ENCODE data around the gene SPACA6. TPM values are rescaled to one million over a fixed set of nuclear protein-coding genes. Genes with fewer than 3 reads are reported as not detected.
A peak's percentile ranks its signal among the peaks of the same experiment; 100 is the strongest.
"Not testable (repeated sequence)": the region's sequence is repeated elsewhere in the genome, so short reads cannot be mapped to it uniquely, and the experiment has no call there.

The SPACA6 gene
- total RNA-seq, 1 experiment from 2014 or later, result 4.2 TPM

DNA sequence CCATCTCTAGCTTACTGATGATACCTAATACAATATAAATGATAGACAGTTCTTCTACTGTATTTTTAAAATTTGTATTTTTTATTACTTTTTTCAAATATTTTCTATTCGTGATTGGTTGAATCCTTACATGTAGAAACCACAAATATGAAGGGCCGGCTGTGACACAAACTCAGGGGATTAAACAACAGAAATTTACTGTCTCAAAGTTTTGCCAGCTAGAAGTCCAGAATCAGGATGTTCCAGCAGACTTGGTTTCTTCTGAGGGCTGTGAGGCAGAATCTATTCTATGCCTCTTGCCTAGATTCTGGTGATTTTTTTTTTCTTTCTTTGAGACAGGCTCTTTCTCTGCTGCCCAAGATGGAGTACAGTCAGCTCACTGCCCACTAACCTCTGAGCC, 44.8 kb downstream of the SPACA6 start:
- no peak for DNase-seq (ENCODE audit: low spot score)

DNA sequence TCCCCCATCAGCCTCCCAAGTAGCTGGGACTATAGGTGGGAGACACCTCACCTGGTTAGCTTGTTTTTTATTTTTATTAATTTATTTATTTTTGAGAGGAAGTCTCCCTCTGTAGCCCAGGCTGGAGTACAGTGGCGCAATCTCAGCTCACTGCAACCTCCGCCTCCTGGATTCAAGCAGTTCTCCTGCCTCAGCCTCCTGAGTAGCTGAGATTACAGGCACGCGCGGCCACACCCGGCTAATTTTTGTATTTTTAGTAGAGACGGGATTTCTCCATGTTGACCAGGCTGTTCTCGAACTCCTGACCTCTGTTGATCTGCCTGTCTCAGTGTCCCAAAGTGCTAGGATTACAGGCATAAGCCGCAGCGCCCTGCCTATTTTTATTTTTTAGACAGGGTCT, 45.4 kb downstream of the SPACA6 start:
- not testable (repeated sequence) for DNase-seq (ENCODE audit: low spot score)

DNA sequence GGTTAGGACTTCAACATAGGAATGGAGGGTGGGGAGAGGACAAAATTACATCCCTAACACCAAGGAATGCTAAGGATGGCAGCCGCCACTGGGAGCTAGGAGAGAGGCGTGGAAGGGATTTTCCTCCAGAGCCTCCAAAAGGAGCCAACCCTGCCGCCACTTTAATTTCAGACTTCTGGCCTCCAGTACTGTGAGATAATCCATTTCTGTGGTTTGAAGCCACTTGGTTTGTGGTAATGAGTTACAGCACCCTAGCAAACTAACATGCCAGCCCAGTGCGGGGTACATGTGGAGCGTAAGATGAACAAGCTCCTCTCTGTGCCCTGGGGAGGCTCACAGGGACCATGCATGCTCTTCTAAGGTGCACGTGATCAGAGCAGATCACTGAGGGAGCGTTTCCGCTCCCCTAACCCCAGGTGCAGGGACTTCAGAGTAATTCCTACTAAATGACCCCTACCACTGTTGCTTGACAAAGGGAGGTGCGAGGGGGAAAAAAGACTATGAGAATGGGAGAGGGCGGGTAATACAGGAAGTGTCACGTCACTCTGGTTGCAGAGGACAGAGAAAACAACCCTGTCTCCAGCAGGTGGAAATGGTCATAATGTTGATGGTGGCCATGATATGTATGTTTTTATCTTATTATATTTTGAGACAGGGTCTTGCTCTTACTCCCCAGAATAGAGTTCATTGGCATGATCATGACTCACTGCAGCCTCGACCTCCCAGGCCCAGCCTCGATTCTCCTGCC, 46.5 kb downstream of the SPACA6 start:
- DNase-seq (ENCODE audit: low spot score), result peak; percentile 74

DNA sequence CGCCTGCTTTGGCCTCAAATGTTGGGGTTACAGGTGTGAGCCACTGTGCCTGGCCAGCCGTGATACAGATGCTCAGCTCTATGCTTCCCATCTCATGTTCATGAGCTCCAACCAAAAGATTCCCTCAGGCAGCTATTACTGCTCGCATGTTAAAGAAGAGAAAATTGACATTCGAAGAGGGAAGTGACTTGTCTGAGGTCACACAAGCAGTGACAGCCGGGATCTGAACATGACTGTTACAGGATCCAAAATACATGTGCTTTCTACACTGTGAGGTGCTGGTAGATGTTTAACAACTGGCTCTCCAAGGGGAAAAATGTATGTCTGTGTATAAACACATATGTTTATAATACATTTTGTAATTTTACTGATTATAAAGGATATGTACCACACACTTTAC, 47.2 kb downstream of the SPACA6 start:
- no peak for DNase-seq (ENCODE audit: low spot score)

DNA sequence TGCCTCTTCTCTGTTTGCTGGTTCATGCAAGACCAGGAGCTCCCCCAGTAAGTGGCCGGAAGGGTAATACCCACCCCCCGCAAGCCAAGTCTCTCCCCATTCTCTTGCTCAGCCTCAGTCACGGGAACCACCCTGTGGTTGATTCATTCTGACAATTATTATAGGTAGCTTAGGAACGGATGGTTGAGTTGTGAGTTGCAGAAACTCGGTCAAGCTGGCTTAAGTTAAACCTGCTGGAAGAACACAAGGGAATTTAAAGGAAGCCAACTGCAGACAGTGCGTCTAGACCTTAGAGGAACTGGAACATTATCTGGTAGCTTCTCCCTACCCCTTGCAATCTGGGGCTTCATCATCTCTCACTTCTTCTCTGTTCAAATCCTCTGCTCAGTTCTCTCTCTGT, 49.7 kb downstream of the SPACA6 start:
- DNase-seq (ENCODE audit: low spot score), result peak; percentile 45

DNA sequence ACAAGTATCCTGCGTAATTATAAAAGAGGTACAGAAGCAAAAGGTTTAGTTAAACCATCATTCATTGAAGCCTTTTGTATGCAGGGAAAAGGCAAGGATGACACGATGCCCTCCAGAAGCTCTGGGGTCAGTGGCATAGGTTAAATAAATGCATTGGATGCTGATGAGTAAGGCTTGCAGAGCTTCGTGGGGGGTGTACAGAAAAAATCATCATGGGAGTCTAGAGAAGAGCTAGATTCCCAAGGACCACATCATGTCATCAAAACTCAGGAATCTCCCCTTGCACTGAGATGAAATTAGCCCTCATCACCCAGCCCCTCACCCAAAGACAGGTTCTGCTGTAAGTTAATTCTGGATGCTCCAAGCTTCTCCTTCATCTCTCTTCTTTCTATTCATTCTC, 50.3 kb downstream of the SPACA6 start:
- DNase-seq (ENCODE audit: low spot score), result no peak

DNA sequence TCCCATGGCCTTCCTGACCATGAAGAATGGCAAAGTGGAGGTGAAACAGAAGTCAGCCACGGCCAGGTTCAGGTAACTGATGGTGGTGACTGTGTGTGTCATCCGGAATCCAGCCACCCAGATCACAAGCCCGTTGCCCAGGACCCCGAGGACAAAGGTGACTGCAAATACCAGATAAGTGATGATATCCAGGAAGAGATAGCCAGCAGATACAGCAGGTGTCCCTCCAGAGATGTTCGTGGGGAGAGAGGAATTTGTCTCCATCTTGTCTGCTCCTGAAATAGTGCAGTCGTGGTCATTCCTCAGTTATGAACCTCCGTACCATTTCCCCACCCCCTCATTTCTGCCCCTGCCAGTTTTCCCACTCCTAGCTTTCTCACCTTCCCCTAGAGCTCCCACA, 53.6 kb downstream of the SPACA6 start:
- no peak for DNase-seq (ENCODE audit: low spot score)

DNA sequence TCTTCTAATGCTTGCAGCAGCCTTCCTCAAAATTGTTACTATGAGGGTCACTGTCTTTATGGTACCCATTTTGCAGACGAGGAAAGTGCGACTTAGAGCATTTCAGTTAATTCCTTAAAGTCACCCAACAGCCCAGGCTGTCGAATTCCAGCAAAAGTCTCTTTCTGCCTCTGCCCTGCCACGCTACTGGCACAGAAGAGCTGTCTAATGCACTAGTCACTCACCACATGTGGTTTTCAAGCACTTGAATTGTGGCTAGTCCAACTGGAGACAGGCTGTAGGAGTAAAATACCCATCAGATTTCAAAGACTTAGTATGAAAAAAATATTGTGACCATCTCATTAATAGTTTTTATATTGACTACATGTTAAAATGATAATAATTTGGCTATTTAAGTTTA, 56.8 kb downstream of the SPACA6 start:
- peak; percentile 87 for DNase-seq (ENCODE audit: low spot score)

DNA sequence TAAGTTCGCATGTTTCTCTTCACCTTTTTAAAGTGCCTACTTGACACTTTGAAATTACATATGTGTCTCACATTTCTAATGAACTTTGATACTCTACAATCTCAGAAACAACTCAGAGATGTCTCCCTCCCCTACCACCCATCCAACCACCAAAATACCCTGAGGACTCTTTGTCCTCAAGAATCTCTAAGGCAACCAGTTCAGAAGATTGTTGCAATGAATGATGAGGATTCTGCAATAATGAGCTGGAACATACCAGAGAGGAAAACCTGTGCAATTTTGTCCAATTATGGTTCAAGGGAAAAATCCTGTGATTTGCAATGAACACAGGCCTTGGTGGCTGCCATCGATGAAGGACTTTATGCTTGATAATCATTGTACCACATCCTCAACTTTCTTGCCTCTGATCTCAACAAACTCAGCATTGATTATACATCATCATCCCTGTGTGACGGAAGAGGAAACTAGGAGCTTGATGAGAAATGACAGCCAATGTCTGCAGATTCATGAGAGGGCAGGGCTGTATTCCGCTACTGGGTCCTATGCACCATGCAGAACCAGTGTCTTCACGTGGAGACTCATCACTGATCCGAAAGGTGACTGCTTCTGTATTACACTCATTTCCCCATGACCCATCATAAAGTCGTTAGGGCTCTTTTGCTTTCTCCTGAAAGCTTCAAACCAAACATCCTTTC, 57.4 kb downstream of the SPACA6 start:
- peak; percentile 56 for DNase-seq (ENCODE audit: low spot score)

DNA sequence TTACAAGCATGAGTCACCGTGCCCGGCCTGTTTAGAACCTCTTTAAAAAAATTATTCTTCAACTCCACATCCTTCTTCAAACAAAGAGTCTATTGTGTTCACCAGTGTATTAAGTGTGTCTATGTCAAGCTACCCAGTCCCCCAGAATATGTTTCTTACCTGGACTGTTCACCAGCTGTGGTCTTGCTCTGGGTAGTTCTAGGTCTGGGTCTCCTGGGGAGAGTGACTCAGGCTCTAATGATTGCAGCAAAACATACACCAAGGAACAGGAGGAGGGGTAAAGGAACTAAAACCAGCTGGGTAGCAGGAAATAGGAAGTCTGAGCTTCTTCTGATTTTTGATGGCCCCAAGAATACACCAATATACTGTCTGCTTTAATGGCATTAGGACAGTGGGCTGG, 58.5 kb downstream of the SPACA6 start, which contains the start of gene FPR1:
FPR1 (minus strand) TSS at position 224 of the 400 bp plus-strand sequence. CDS start 4,884 bp downstream, outside the sequence.
- DNase-seq (ENCODE audit: low spot score), result peak; percentile 93

DNA sequence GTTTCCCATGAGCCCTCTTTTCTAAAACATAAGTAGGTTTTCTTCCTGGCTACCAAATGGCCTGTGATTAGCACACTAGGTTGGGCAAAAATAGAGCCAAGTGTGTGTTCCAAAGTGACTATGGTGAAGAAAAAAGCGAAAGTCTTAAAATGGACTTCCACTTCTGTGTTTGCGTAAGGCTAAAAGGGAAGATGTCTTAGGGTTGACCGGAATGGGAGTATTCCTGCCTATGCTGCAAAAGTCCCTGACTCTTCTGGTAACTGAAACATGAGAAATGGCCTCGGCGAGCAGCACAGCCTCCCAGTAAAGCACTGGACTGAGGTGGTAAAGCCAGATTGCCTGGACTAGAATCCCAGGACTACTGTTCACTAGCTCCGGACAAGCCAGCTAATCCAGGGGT, 61.0 kb downstream of the SPACA6 start:
- no peak for DNase-seq (ENCODE audit: low spot score)

DNA sequence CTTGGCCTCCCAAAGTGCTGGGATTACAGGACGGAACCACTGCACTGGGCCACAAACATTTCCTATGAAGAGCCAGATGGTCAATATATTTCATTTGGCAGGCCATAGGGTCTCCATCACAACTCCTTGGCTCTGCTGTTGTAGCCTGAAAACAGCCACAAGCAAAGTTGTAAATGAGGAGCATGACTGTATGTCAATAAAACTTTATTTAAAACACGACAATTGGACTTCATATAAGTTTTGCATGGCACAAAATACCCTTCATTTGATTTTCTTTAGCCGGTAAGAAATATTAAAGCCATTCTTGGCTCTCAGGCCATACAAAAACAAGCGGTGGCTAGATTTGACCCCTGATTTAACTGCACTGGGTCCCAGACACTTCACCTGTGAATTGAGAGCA, 61.6 kb downstream of the SPACA6 start:
- no peak for DNase-seq (ENCODE audit: low spot score)

Other genes starting within 250 kb of the SPACA6 start
- not detected in 2 replicates for gene SIGLEC8, start 234.9 kb upstream of the SPACA6 start, total RNA-seq (2014; rRNA removed; shearing (Covaris generic))
- not detected in 2 replicates for gene CEACAM18, start 214.8 kb upstream of the SPACA6 start, total RNA-seq (2014; rRNA removed; shearing (Covaris generic))
- not detected in 2 replicates for gene SIGLEC12, start 191.5 kb upstream of the SPACA6 start, total RNA-seq (2014; rRNA removed; shearing (Covaris generic))
- gene SIGLEC6, start 161.7 kb upstream of the SPACA6 start, total RNA-seq (2014; rRNA removed; shearing (Covaris generic)), result not detected in 2 replicates
- gene ZNF175, start 122.0 kb upstream of the SPACA6 start, total RNA-seq (2014; rRNA removed; shearing (Covaris generic)), result 3.1 and 5.1 TPM in 2 replicates
- not detected in 2 replicates for gene SIGLEC5, start 62.9 kb upstream of the SPACA6 start, total RNA-seq (2014; rRNA removed; shearing (Covaris generic))
- not detected in 2 replicates for gene SIGLEC14, start 46.5 kb upstream of the SPACA6 start, total RNA-seq (2014; rRNA removed; shearing (Covaris generic))
- not detected in 2 replicates for gene HAS1, start 30.7 kb downstream of the SPACA6 start, total RNA-seq (2014; rRNA removed; shearing (Covaris generic))
- 2.5 and 3.0 TPM in 2 replicates for gene FPR1, start 58.5 kb downstream of the SPACA6 start, total RNA-seq (2014; rRNA removed; shearing (Covaris generic))
- 0.23 TPM in 1 of 2 replicates, not detected in the other for gene FPR2, start 67.8 kb downstream of the SPACA6 start, total RNA-seq (2014; rRNA removed; shearing (Covaris generic))
- gene FPR3, start 101.8 kb downstream of the SPACA6 start, total RNA-seq (2014; rRNA removed; shearing (Covaris generic)), result 0.62 and 0.64 TPM in 2 replicates
- gene ZNF577, start 194.6 kb downstream of the SPACA6 start, total RNA-seq (2014; rRNA removed; shearing (Covaris generic)), result 4.0 and 5.1 TPM in 2 replicates
- gene ZNF649, start 211.7 kb downstream of the SPACA6 start, total RNA-seq (2014; rRNA removed; shearing (Covaris generic)), result 11.2 and 11.5 TPM in 2 replicates
- 2.5 and 9.3 TPM in 2 replicates for gene ZNF613, start 234.1 kb downstream of the SPACA6 start, total RNA-seq (2014; rRNA removed; shearing (Covaris generic))